HCT116 (cell line): ENCODE data around the gene CAPRIN1. TPM values are rescaled to one million over a fixed set of nuclear protein-coding genes. Genes with fewer than 3 reads are reported as not detected.

Experiments
- ATAC-seq: fragments of 200-7000 bp; cut with Tn5 transposase; 2 replicates; pipeline ENCODE4 v1.9.1; 2020; ENCODE audit warnings: mild to moderate bottlenecking, moderate library complexity
- BruUV-seq: library from RNA; stranded (reverse); fragments of 400-500 nt; replicated peaks from 2 replicates; lab custom pipeline; 2021; lab: Mats Ljungman, UMichigan
- CTCF ChIA-PET: fragments of 300-600 bp; sonication (Branson Sonifier 250); formaldehyde crosslinking; loops from one replicate; lab custom pipeline; 2021; ENCODE audit warnings: antibody characterized with exemption; lab: Charles Lee
- POLR2A ChIA-PET: fragments of 300-600, 350-600 bp; sonication (Branson Sonifier 250); formaldehyde crosslinking; loops from one replicate; lab custom pipeline; 2021; ENCODE audit warnings: antibody characterized with exemption; lab: Charles Lee
- RAD21 ChIA-PET, 2 experiments: fragments of 300-600 bp; sonication (Branson Sonifier 250); formaldehyde crosslinking; loops; one replicate each; lab custom pipeline; 2023; ENCODE audit warnings: low total read pairs in 2 of 2; ENCODE audit not compliant: uncharacterized antibody in 2 of 2, unreplicated experiment in 2 of 2, low non-redundant PET in 1 of 2; lab: Charles Lee
- DNase-seq: peaks from one replicate; pipeline ENCODE4 v3.0.0-alpha.2; 2010; ENCODE audit warnings: low read depth, low spot score
- H2AFZ ChIP-seq: fragments of 200-600 bp; shearing (Covaris generic), sonication (generic); 2 replicates; pipeline ENCODE4 v1.6.1; 2017; ENCODE audit warnings: low read depth, mixed run types, mixed read lengths, antibody characterized with exemption, low read length; ENCODE audit not compliant: poor library complexity, severe bottlenecking
- H3K27ac ChIP-seq: 2 replicates; pipeline ENCODE4 v1.5.1; 2012; ENCODE audit warnings: low read depth, low read length
- H3K27me3 ChIP-seq: fragments of 200-600 bp; sonication (generic); 2 replicates; pipeline ENCODE4 v1.6.1; 2016; ENCODE audit warnings: mixed run types, low read length, mixed read lengths; ENCODE audit not compliant: insufficient read depth
- H3K36me3 ChIP-seq, 2 experiments: fragments of 200-500 bp in 1 of 2; fragments of 200-600 bp in 1 of 2; sonication (Bioruptor generic) in 1 of 2; sonication (generic) in 1 of 2; 2 replicates each; pipeline versions ENCODE4 v1.5.1 to v1.6.1; 2014 to 2016; ENCODE audit warnings: low read length in 2 of 2, inconsistent platforms in 1 of 2, mixed read lengths in 1 of 2, mixed run types in 1 of 2; ENCODE audit not compliant: insufficient read depth in 2 of 2, control insufficient read depth in 1 of 2
- H3K4me1 ChIP-seq, 2 experiments: fragments of 200-600 bp in 1 of 2; sonication (generic) in 1 of 2; 2 replicates each; pipeline versions ENCODE4 v1.5.1 to v1.6.1; 2012 to 2017; ENCODE audit warnings: low read length in 2 of 2, inconsistent platforms in 1 of 2, mild to moderate bottlenecking in 1 of 2, mixed read lengths in 1 of 2, mixed run types in 1 of 2, moderate library complexity in 1 of 2; ENCODE audit not compliant: insufficient read depth in 2 of 2, control insufficient read depth in 1 of 2
- H3K4me2 ChIP-seq: fragments of 200-600 bp; sonication (generic); 2 replicates; pipeline ENCODE4 v1.6.1; 2017; ENCODE audit warnings: mixed run types, low read length, mixed read lengths
- H3K4me3 ChIP-seq, 2 experiments: fragments of 200-600 bp in 1 of 2; sonication (generic) in 1 of 2; replicated peaks in 1 of 2; 2 replicates each; pipeline ENCODE4 v1.5.1; 2011 to 2016; ENCODE audit warnings: low read length in 2 of 2, control low read depth in 1 of 2, low read depth in 1 of 2, mild to moderate bottlenecking in 1 of 2, mixed read lengths in 1 of 2, mixed run types in 1 of 2
- H3K79me2 ChIP-seq: fragments of 200-600 bp; sonication (generic); 2 replicates; pipeline ENCODE4 v1.6.1; 2017; ENCODE audit warnings: mild to moderate bottlenecking, mixed run types, low read length, moderate library complexity, mixed read lengths; ENCODE audit not compliant: insufficient read depth
- H3K9ac ChIP-seq: fragments of 200-600 bp; sonication (generic); 2 replicates; pipeline ENCODE4 v1.6.1; 2016; ENCODE audit warnings: low read length, mixed read lengths
- H3K9me2 ChIP-seq: fragments of 200-600 bp; sonication (generic), shearing (Covaris generic); 2 replicates; pipeline ENCODE4 v1.6.1; 2017; ENCODE audit warnings: mixed run types, mild to moderate bottlenecking, moderate library complexity; ENCODE audit not compliant: insufficient read depth
- H3K9me3 ChIP-seq, 2 experiments: fragments of 200-500 bp in 1 of 2; fragments of 200-600 bp in 1 of 2; sonication (Bioruptor generic) in 1 of 2; sonication (generic) in 1 of 2; 2 replicates each; pipeline ENCODE4 v1.6.1; 2014 to 2017; ENCODE audit warnings: low read length in 2 of 2, mixed read lengths in 2 of 2, inconsistent platforms in 1 of 2, low read depth in 1 of 2, mild to moderate bottlenecking in 1 of 2, mixed run types in 1 of 2, moderate library complexity in 1 of 2; ENCODE audit not compliant: control insufficient read depth in 1 of 2, insufficient read depth in 1 of 2
- H4K20me1 ChIP-seq: fragments of 200-600 bp; sonication (generic), shearing (Covaris generic); 2 replicates; pipeline ENCODE4 v1.6.1; 2017; ENCODE audit warnings: mixed run types, mild to moderate bottlenecking, moderate library complexity; ENCODE audit not compliant: insufficient read depth
- ATF3 ChIP-seq: IDR thresholded peaks from 2 replicates; pipeline ENCODE4 v1.6.1; 2012
- CBX3 ChIP-seq: IDR thresholded peaks from 2 replicates; pipeline ENCODE4 v1.6.1; 2012; ENCODE audit warnings: low read depth
- EGR1 ChIP-seq: IDR thresholded peaks from 2 replicates; pipeline ENCODE4 v1.6.1; 2012; ENCODE audit warnings: low read depth
- ELF1 ChIP-seq: IDR thresholded peaks from 2 replicates; pipeline ENCODE4 v1.6.1; 2012; ENCODE audit warnings: low read depth, borderline replicate concordance
- EZH2 ChIP-seq: fragments of 200-600 bp; sonication (generic); IDR thresholded peaks from 2 replicates; pipeline ENCODE4 v1.6.1; 2017; ENCODE audit warnings: antibody characterized with exemption, mixed run types
- EZH2phosphoT487 ChIP-seq: fragments of 200-600 bp; IDR thresholded peaks from 2 replicates; pipeline ENCODE4 v1.6.1; 2018; ENCODE audit warnings: antibody characterized with exemption, borderline replicate concordance
- FOSL1 ChIP-seq: IDR thresholded peaks from 2 replicates; pipeline ENCODE4 v1.6.1; 2012; ENCODE audit warnings: low read depth
- JUND ChIP-seq: IDR thresholded peaks from 2 replicates; pipeline ENCODE4 v1.6.1; 2012
- POLR2A ChIP-seq: IDR thresholded peaks from 2 replicates; pipeline ENCODE4 v1.7.0; 2011; ENCODE audit warnings: borderline replicate concordance; ENCODE audit not compliant: insufficient read depth, insufficient read length; ENCODE audit errors: extremely low read depth
- POLR2AphosphoS5 ChIP-seq: IDR thresholded peaks from 2 replicates; pipeline ENCODE4 v1.6.1; 2011; ENCODE audit warnings: mild to moderate bottlenecking, low read depth, low read length, moderate library complexity
- RAD21 ChIP-seq: IDR thresholded peaks from 2 replicates; pipeline ENCODE4 v1.6.1; 2012; ENCODE audit warnings: low read depth, mild to moderate bottlenecking
- SIN3A ChIP-seq: IDR thresholded peaks from 2 replicates; pipeline ENCODE4 v1.6.1; 2012; ENCODE audit warnings: low read depth
- SP1 ChIP-seq: IDR thresholded peaks from 2 replicates; pipeline ENCODE4 v1.6.1; 2012; ENCODE audit warnings: low read depth
- SRF ChIP-seq: IDR thresholded peaks from 2 replicates; pipeline ENCODE4 v1.6.1; 2012; ENCODE audit warnings: low read depth
- intact Hi-C: fragments of 100-400 bp; cut with micrococcal nuclease; formaldehyde crosslinking; loops from 2 replicates; pipeline ENCODE4 v1.10.0; 2022
- total RNA-seq: library from RNA; stranded (reverse); gene quantifications from one replicate; pipeline ENCODE4 v1.2.1, GENCODE V29; 2021; ENCODE audit not compliant: unreplicated experiment
- TF ChIP-seq, protein P1 (sequence below), 3 experiments: fragments of 200-600 bp in 1 of 3; sonication (generic) in 1 of 3; IDR thresholded peaks in 2 of 3; conservative IDR thresholded peaks in 1 of 3; 2 replicates each; pipeline ENCODE4 v1.5.1; 2012 to 2017; ENCODE audit warnings: low read depth in 2 of 3, low read length in 2 of 3, antibody characterized with exemption in 1 of 3, borderline replicate concordance in 1 of 3, control low read depth in 1 of 3, mild to moderate bottlenecking in 1 of 3, mixed read lengths in 1 of 3, mixed run types in 1 of 3, moderate library complexity in 1 of 3; ENCODE audit not compliant: insufficient read depth in 1 of 3

The CAPRIN1 gene
- total RNA-seq, 1 experiment from 2014 or later = 285 TPM

GRCh38 chr11:34098813-34099212, 47.3 kb downstream of the CAPRIN1 start:
- Histone ChIP-seq H3K79me2 (peaks cover 31% of the 10 kb centered on the region), H4K20me1 (peaks cover 10% of the 10 kb centered on the region; the same call in 1 of the 2 replicates), H3K9ac (no peak overlapping the region), H3K9me3 (no peaks in the 10 kb centered on the region), H3K4me2 (no peak overlapping the region), H3K9me2 (no peaks in the 10 kb centered on the region), H3K27me3 (no peaks in the 10 kb centered on the region), H3K36me3 (peaks cover 66 to 72% of the 10 kb centered on the region in 2 experiments), H3K4me1 (no peaks in the 10 kb centered on the region; a peak in 1 of 4 replicates), H2AFZ (no peak overlapping the region), H3K4me3 (no peak overlapping the region), H3K27ac (no peak overlapping the region)
- BruUV-seq = no TSS peak
- ATAC-seq (no peak), DNase-seq (no peak)
- ChIA-PET CTCF (interaction anchor here (1.2 kb wide), 1 partner anchor 11 kb away, joined by 4 read pairs; no protein-coding TSS in a partner anchor), POLR2A (no interaction called here), RAD21 (no interaction called here)
- TF ChIP-seq CBX3 (no peak), POLR2AphosphoS5 (no peak), SRF (no peak), ATF3 (no peak), EZH2phosphoT487 (no peak), SP1 (no peak), FOSL1 (no peak), SIN3A (no peak), RAD21 (no peak), JUND (no peak), EGR1 (no peak), EZH2 (no peak), POLR2A (no peak), ELF1 (no peak)
- TF ChIP-seq, protein P1, sequence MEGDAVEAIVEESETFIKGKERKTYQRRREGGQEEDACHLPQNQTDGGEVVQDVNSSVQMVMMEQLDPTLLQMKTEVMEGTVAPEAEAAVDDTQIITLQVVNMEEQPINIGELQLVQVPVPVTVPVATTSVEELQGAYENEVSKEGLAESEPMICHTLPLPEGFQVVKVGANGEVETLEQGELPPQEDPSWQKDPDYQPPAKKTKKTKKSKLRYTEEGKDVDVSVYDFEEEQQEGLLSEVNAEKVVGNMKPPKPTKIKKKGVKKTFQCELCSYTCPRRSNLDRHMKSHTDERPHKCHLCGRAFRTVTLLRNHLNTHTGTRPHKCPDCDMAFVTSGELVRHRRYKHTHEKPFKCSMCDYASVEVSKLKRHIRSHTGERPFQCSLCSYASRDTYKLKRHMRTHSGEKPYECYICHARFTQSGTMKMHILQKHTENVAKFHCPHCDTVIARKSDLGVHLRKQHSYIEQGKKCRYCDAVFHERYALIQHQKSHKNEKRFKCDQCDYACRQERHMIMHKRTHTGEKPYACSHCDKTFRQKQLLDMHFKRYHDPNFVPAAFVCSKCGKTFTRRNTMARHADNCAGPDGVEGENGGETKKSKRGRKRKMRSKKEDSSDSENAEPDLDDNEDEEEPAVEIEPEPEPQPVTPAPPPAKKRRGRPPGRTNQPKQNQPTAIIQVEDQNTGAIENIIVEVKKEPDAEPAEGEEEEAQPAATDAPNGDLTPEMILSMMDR (IDR thresholded peaks at IDR 0.05 in 2 of 3, conservative IDR thresholded peaks at IDR 0.05 in 1 of 3; ENCODE audit: borderline replicate concordance in 1 of 3, insufficient read depth in 1 of 3, low read depth in 2 of 3, low read length in 2 of 3) = no peak
- intact Hi-C loops = no loop called here
